Caco-2 (cell line): ENCODE data around the gene SCN1B. TPM values are rescaled to one million over a fixed set of nuclear protein-coding genes. Genes with fewer than 3 reads are reported as not detected.

Experiments
- BruUV-seq: library from RNA; stranded (reverse); fragments of 400-500 nt; replicated peaks from 2 replicates; lab custom pipeline; 2021; lab: Mats Ljungman, UMichigan
- CTCF ChIA-PET: fragments of 300-600 bp; sonication (Branson Sonifier 250); formaldehyde crosslinking; loops from one replicate; lab custom pipeline; 2022; ENCODE audit warnings: antibody characterized with exemption; lab: Charles Lee
- POLR2A ChIA-PET: fragments of 300-600 bp; sonication (Branson Sonifier 250); formaldehyde crosslinking; loops from one replicate; lab custom pipeline; 2022; ENCODE audit warnings: antibody characterized with exemption; lab: Charles Lee
- DNase-seq, 2 experiments: peaks; one replicate each; pipeline versions ENCODE4 v3.0.0 to v3.0.0-alpha.2; 2020 to 2022
- H3K27me3 ChIP-seq: replicated peaks from 2 replicates; pipeline ENCODE4 v1.6.0; 2011; ENCODE audit warnings: low read length; ENCODE audit not compliant: control insufficient read depth, insufficient read depth
- H3K36me3 ChIP-seq: 2 replicates; pipeline ENCODE4 v1.5.1; 2011; ENCODE audit warnings: low read length; ENCODE audit not compliant: control insufficient read depth, insufficient read depth
- H3K4me1 ChIP-seq: fragments of 250-450 bp; sonication (Bioruptor Pico); 2 replicates; pipeline ENCODE4 v1.5.1; 2020; ENCODE audit warnings: mild to moderate bottlenecking
- H3K4me3 ChIP-seq: 2 replicates; pipeline ENCODE4 v1.5.1; 2011; ENCODE audit warnings: low read depth, mild to moderate bottlenecking, control low read depth, low read length
- H3K9me3 ChIP-seq: fragments of 250-450 bp; sonication (Bioruptor Pico); 2 replicates; pipeline ENCODE4 v1.5.1; 2020; ENCODE audit warnings: mild to moderate bottlenecking, moderate library complexity
- H3K27ac Mint-ChIP-seq: one replicate; pipeline ENCODE4 v1.8.0; 2022; ENCODE audit warnings: mixed read lengths; ENCODE audit not compliant: unreplicated experiment
- H3K27me3 Mint-ChIP-seq: one replicate; pipeline ENCODE4 v1.8.0; 2022; ENCODE audit warnings: mixed read lengths; ENCODE audit not compliant: insufficient read depth, unreplicated experiment
- H3K36me3 Mint-ChIP-seq: one replicate; pipeline ENCODE4 v1.8.0; 2022; ENCODE audit warnings: mild to moderate bottlenecking, mixed read lengths; ENCODE audit not compliant: insufficient read depth, unreplicated experiment
- H3K4me1 Mint-ChIP-seq: one replicate; pipeline ENCODE4 v1.8.0; 2022; ENCODE audit warnings: low read depth, mixed read lengths; ENCODE audit not compliant: unreplicated experiment
- H3K4me3 Mint-ChIP-seq: one replicate; pipeline ENCODE4 v1.8.0; 2022; ENCODE audit warnings: mild to moderate bottlenecking, moderate library complexity, mixed read lengths; ENCODE audit not compliant: unreplicated experiment
- H3K9me3 Mint-ChIP-seq: one replicate; pipeline ENCODE4 v1.8.0; 2022; ENCODE audit warnings: mixed read lengths; ENCODE audit not compliant: unreplicated experiment
- CTCF ChIP-seq, 2 experiments: fragments of 200-600 bp in 1 of 2; IDR thresholded peaks; 1 replicate in 1 of 2; 2 replicates in 1 of 2; pipeline versions ENCODE4 v1.5.1 to v1.8.0; 2011 to 2022; ENCODE audit warnings: antibody characterized with exemption in 1 of 2, control low read depth in 1 of 2, inconsistent platforms in 1 of 2, low read depth in 1 of 2, low read length in 1 of 2, mild to moderate bottlenecking in 1 of 2, moderate library complexity in 1 of 2; ENCODE audit not compliant: insufficient read depth in 1 of 2, severe bottlenecking in 1 of 2, unreplicated experiment in 1 of 2
- intact Hi-C: fragments of 100-400 bp; cut with micrococcal nuclease; formaldehyde crosslinking; loops from one replicate; pipeline ENCODE4 v1.10.0; 2022; ENCODE audit not compliant: unreplicated experiment
- total RNA-seq: library from RNA; stranded (reverse); gene quantifications from 2 replicates; pipeline ENCODE4 v1.2.3, GENCODE V29; 2022

SCN1B gene
- total RNA-seq, 1 experiment from 2014 or later = 1.7 TPM

- peak; percentile 94 to 97 for DNase-seq
- H3K4me1 ChIP-seq = peaks cover 36% of the 10 kb centered on the region
- H3K4me3 Mint-ChIP-seq = peak overlapping the region; percentile 89
- peaks cover 25% of the 10 kb centered on the region for H3K4me1 Mint-ChIP-seq
- ChIA-PET POLR2A (interaction anchor here (1.0 kb wide), 1 partner anchor 34 kb away, joined by 10 read pairs; no protein-coding TSS in a partner anchor), CTCF (interaction anchor here (0.5 to 1.0 kb wide), 5 partner anchors 15 to 652 kb away, joined by 3 to 6 read pairs (median 3); partner anchors contain the start of genes GRAMD1A and LGI4)
- H3K27me3 ChIP-seq = no peaks in the 10 kb centered on the region
- H3K4me3 ChIP-seq = peak overlapping the region; percentile 57
- peaks cover 23% of the 10 kb centered on the region for H3K36me3 Mint-ChIP-seq
- intact Hi-C loops = loop anchor here (1.0 to 10.0 kb wide), 4 partner anchors 10 to 196 kb away; no protein-coding TSS in a partner anchor
- no peaks in the 10 kb centered on the region for H3K9me3 ChIP-seq
- no peaks in the 10 kb centered on the region for H3K9me3 Mint-ChIP-seq
- TF ChIP-seq CTCF (IDR thresholded peaks at IDR 0.05; ENCODE audit: insufficient read depth in 1 of 2, low read depth in 1 of 2, low read length in 1 of 2, severe bottlenecking in 1 of 2, unreplicated experiment in 1 of 2) = no peak
- TSS peak; percentile 84 for BruUV-seq
- peak overlapping the region; percentile 90 for H3K27ac Mint-ChIP-seq
- H3K36me3 ChIP-seq = peaks cover 2% of the 10 kb centered on the region; the same call in 1 of the 2 replicates
- H3K27me3 Mint-ChIP-seq = no peaks in the 10 kb centered on the region
These were observed 10.7 kb downstream of the SCN1B start for GRCh38 chr19:35040826-35041547.

GRCh38 chr19:35041548-35042055 lies 11.3 kb downstream of the SCN1B start, which contains the start of gene HPN:
Gene HPN (plus strand): TSS chr19:35041721. CDS start chr19:35042507, 786 bp downstream.
- BruUV-seq = no TSS peak
- POLR2A ChIA-PET = interaction anchor here (1.0 kb wide), 1 partner anchor 35 kb away, joined by 10 read pairs; no protein-coding TSS in a partner anchor

More at GRCh38 chr19:35041548-35042055, 11.3 kb downstream of the SCN1B start, which contains the start of gene HPN:
- TF ChIP-seq CTCF (IDR thresholded peaks at IDR 0.05; ENCODE audit: insufficient read depth in 1 of 2, low read depth in 1 of 2, low read length in 1 of 2, severe bottlenecking in 1 of 2, unreplicated experiment in 1 of 2) = peak in 1 of 2 experiments; percentile 15
- Histone ChIP-seq H3K9me3 (no peaks in the 10 kb centered on the region), H3K36me3 (peaks cover 2% of the 10 kb centered on the region; the same call in 1 of the 2 replicates), H3K4me3 (peak within 1 kb of the TSS; percentile 57), H3K4me1 (peaks cover 36% of the 10 kb centered on the region), H3K27me3 (no peaks in the 10 kb centered on the region)
- CTCF ChIA-PET = interaction anchor here (0.5 to 1.0 kb wide), 5 partner anchors 14 to 652 kb away, joined by 3 to 6 read pairs (median 3); partner anchors contain the start of genes GRAMD1A and LGI4
- peak; percentile 92 to 94 for DNase-seq
- peaks cover 25% of the 10 kb centered on the region for H3K4me1 Mint-ChIP-seq
- intact Hi-C loops = loop anchor here (1.0 to 10.0 kb wide), 3 partner anchors 35 to 197 kb away; no protein-coding TSS in a partner anchor
- H3K4me3 Mint-ChIP-seq = peak within 1 kb of the TSS; percentile 89
- H3K9me3 Mint-ChIP-seq = no peaks in the 10 kb centered on the region
- H3K27me3 Mint-ChIP-seq = no peaks in the 10 kb centered on the region
- peak within 1 kb of the TSS; percentile 90 for H3K27ac Mint-ChIP-seq
- peaks cover 23% of the 10 kb centered on the region for H3K36me3 Mint-ChIP-seq
